Loucy (cell line): ENCODE data around the gene GRPEL2.

ENCODE experiments used
- EZH2phosphoT487 ChIP-seq: fragments of 200-600 bp; IDR thresholded peaks from 2 replicates; pipeline ENCODE4 v1.6.1; 2018; ENCODE audit warnings: antibody characterized with exemption, mild to moderate bottlenecking, moderate library complexity, borderline replicate concordance
- TF ChIP-seq, protein P1 (sequence below): fragments of 200-600 bp; sonication (generic); conservative IDR thresholded peaks from 2 replicates; pipeline ENCODE4 v1.5.1; 2014; ENCODE audit warnings: mild to moderate bottlenecking, antibody characterized with exemption, low read length

DNA sequence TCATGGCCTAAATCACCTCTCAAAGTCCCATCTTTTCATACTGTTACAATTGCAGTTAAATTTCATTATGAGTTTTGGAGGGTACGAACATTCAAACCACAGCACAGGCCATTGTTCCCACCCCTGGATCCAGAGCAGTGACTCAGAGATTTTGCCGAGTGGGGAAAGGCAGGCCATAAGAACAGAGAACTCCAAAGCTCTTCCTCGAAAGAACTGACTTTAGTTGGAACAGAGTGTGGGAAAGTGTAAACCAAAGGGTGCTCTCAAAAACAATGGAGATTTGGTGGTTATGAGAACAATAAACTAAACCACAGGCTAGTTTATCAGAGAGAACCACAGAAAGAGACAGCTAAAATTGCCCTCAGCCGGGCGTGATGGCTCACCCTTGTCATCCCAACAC, 19.4 kb upstream of the GRPEL2 start:
- TF ChIP-seq, protein P1, sequence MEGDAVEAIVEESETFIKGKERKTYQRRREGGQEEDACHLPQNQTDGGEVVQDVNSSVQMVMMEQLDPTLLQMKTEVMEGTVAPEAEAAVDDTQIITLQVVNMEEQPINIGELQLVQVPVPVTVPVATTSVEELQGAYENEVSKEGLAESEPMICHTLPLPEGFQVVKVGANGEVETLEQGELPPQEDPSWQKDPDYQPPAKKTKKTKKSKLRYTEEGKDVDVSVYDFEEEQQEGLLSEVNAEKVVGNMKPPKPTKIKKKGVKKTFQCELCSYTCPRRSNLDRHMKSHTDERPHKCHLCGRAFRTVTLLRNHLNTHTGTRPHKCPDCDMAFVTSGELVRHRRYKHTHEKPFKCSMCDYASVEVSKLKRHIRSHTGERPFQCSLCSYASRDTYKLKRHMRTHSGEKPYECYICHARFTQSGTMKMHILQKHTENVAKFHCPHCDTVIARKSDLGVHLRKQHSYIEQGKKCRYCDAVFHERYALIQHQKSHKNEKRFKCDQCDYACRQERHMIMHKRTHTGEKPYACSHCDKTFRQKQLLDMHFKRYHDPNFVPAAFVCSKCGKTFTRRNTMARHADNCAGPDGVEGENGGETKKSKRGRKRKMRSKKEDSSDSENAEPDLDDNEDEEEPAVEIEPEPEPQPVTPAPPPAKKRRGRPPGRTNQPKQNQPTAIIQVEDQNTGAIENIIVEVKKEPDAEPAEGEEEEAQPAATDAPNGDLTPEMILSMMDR: no peak
- no peak for TF ChIP-seq EZH2phosphoT487
